Gastrocnemius medialis (tissue), 4 donors: ENCODE data around the gene TIGD4.

Experiments used
- POLR2A ChIP-seq, 2 donors: fragments of 450-650 bp; IDR thresholded peaks; one replicate each; pipeline ENCODE4 v1.6.1; 2017; ENCODE audit warnings: antibody characterized with exemption in 2 of 2, mild to moderate bottlenecking in 2 of 2, moderate library complexity in 2 of 2
- TF ChIP-seq, protein P1 (sequence below), 5 experiments: fragments of 450-650 bp in 3 of 5; fragments of 200-600 bp in 2 of 5; sonication (generic) in 2 of 5; IDR thresholded peaks in 4 of 5; conservative IDR thresholded peaks in 1 of 5; 1 replicate in 4 of 5; 2 replicates in 1 of 5; pipeline ENCODE4 v1.5.1; 2016 to 2019; ENCODE audit warnings: antibody characterized with exemption in 5 of 5, mild to moderate bottlenecking in 3 of 5, moderate library complexity in 3 of 5

DNA sequence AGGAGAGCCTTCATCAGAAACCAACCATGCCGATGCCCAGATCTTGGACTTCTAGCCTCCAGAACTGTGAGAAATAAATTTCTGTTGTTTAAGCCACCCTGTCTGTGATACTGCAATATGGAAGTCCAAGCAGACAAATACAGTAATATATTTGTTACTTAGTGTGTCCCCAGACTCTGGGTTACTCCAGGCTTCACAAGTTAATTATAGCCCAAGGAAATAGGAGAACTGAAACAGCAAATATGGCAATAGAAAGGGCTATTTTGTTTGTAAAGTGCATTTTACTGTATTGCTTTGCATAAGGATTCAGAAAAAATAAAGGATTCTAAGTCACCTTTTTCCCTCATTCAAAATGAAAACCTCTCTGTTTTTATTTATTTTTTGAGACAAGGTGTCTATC, 15.7 kb downstream of the TIGD4 start:
- TF ChIP-seq, protein P1, sequence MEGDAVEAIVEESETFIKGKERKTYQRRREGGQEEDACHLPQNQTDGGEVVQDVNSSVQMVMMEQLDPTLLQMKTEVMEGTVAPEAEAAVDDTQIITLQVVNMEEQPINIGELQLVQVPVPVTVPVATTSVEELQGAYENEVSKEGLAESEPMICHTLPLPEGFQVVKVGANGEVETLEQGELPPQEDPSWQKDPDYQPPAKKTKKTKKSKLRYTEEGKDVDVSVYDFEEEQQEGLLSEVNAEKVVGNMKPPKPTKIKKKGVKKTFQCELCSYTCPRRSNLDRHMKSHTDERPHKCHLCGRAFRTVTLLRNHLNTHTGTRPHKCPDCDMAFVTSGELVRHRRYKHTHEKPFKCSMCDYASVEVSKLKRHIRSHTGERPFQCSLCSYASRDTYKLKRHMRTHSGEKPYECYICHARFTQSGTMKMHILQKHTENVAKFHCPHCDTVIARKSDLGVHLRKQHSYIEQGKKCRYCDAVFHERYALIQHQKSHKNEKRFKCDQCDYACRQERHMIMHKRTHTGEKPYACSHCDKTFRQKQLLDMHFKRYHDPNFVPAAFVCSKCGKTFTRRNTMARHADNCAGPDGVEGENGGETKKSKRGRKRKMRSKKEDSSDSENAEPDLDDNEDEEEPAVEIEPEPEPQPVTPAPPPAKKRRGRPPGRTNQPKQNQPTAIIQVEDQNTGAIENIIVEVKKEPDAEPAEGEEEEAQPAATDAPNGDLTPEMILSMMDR (IDR thresholded peaks at IDR 0.05 in 4 of 5, conservative IDR thresholded peaks at IDR 0.05 in 1 of 5): no peak
- TF ChIP-seq POLR2A (IDR thresholded peaks at IDR 0.05): no peak
